ENCODE results near the gene CWC25. TPM values are rescaled to one million over a fixed set of nuclear protein-coding genes. Genes with fewer than 3 reads are reported as not detected.

CWC25 gene
- total and polyA plus RNA-seq, 2 of the 13 experiments (the other 11 are each of a cell fraction or from before 2014, with no cell fraction given), result 15.6 to 22.7 TPM

GRCh38 chr17:38853292-38854219 lies 28.4 kb upstream of the CWC25 start, which contains the start of gene RPL23 (continued):
- TF ChIP-seq ZNF12 (CRISPR knock-in tag; IDR thresholded peaks at IDR 0.05) (peak; percentile 42; the same call in 1 of the 2 replicates), ZNF260 (CRISPR knock-in tag; IDR thresholded peaks at IDR 0.05; ENCODE audit: borderline replicate concordance, low read depth) (no peak), YY1 (IDR thresholded peaks at IDR 0.05; ENCODE audit: insufficient read depth, insufficient replicate concordance, low read depth, low read length) (peak; percentile 84), ZNF772 (CRISPR knock-in tag; IDR thresholded peaks at IDR 0.05) (peak; percentile 97), CHD4 (IDR thresholded peaks at IDR 0.05; ENCODE audit: borderline replicate concordance, low read length) (peak; percentile 21; the same call in 1 of the 2 replicates), ZNF761 (CRISPR knock-in tag; conservative IDR thresholded peaks at IDR 0.05) (peak; percentile 97), ZNF605 (CRISPR knock-in tag; IDR thresholded peaks at IDR 0.05) (peak; percentile 91), KLF12 (CRISPR knock-in tag; IDR thresholded peaks at IDR 0.05; ENCODE audit: borderline replicate concordance) (peak; percentile 94), SMC3 (IDR thresholded peaks at IDR 0.05; ENCODE audit: low read length) (no peak; the same call in 1 of the 2 replicates), FOXA1 (IDR thresholded peaks at IDR 0.05) (no peak), FOXA1 (CRISPR knock-in tag; IDR thresholded peaks at IDR 0.05) (peak; percentile 32; the same call in 1 of the 2 replicates), ZFP36L1 (CRISPR knock-in tag; IDR thresholded peaks at IDR 0.05) (peak; percentile 81; the same call in 1 of the 2 replicates), ZNF292 (CRISPR knock-in tag; IDR thresholded peaks at IDR 0.05; ENCODE audit: borderline replicate concordance, low read depth) (no peak), RFXANK (CRISPR knock-in tag; IDR thresholded peaks at IDR 0.05) (no peak)
- TF ChIP-seq, protein P1, sequence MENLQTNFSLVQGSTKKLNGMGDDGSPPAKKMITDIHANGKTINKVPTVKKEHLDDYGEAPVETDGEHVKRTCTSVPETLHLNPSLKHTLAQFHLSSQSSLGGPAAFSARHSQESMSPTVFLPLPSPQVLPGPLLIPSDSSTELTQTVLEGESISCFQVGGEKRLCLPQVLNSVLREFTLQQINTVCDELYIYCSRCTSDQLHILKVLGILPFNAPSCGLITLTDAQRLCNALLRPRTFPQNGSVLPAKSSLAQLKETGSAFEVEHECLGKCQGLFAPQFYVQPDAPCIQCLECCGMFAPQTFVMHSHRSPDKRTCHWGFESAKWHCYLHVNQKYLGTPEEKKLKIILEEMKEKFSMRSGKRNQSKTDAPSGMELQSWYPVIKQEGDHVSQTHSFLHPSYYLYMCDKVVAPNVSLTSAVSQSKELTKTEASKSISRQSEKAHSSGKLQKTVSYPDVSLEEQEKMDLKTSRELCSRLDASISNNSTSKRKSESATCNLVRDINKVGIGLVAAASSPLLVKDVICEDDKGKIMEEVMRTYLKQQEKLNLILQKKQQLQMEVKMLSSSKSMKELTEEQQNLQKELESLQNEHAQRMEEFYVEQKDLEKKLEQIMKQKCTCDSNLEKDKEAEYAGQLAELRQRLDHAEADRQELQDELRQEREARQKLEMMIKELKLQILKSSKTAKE (CRISPR knock-in tag; IDR thresholded peaks at IDR 0.05; ENCODE audit: borderline replicate concordance), result peak; percentile 59; the same call in 1 of the 2 replicates
- TF ChIP-seq, protein P2, sequence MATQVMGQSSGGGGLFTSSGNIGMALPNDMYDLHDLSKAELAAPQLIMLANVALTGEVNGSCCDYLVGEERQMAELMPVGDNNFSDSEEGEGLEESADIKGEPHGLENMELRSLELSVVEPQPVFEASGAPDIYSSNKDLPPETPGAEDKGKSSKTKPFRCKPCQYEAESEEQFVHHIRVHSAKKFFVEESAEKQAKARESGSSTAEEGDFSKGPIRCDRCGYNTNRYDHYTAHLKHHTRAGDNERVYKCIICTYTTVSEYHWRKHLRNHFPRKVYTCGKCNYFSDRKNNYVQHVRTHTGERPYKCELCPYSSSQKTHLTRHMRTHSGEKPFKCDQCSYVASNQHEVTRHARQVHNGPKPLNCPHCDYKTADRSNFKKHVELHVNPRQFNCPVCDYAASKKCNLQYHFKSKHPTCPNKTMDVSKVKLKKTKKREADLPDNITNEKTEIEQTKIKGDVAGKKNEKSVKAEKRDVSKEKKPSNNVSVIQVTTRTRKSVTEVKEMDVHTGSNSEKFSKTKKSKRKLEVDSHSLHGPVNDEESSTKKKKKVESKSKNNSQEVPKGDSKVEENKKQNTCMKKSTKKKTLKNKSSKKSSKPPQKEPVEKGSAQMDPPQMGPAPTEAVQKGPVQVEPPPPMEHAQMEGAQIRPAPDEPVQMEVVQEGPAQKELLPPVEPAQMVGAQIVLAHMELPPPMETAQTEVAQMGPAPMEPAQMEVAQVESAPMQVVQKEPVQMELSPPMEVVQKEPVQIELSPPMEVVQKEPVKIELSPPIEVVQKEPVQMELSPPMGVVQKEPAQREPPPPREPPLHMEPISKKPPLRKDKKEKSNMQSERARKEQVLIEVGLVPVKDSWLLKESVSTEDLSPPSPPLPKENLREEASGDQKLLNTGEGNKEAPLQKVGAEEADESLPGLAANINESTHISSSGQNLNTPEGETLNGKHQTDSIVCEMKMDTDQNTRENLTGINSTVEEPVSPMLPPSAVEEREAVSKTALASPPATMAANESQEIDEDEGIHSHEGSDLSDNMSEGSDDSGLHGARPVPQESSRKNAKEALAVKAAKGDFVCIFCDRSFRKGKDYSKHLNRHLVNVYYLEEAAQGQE (IDR thresholded peaks at IDR 0.05; ENCODE audit: borderline replicate concordance in 1 of 2, low read depth in 1 of 2, low read length in 2 of 2), result peak in 1 of 2 experiments; percentile 82; a peak in 2 of 4 replicates
- TF ChIP-seq, protein P3, sequence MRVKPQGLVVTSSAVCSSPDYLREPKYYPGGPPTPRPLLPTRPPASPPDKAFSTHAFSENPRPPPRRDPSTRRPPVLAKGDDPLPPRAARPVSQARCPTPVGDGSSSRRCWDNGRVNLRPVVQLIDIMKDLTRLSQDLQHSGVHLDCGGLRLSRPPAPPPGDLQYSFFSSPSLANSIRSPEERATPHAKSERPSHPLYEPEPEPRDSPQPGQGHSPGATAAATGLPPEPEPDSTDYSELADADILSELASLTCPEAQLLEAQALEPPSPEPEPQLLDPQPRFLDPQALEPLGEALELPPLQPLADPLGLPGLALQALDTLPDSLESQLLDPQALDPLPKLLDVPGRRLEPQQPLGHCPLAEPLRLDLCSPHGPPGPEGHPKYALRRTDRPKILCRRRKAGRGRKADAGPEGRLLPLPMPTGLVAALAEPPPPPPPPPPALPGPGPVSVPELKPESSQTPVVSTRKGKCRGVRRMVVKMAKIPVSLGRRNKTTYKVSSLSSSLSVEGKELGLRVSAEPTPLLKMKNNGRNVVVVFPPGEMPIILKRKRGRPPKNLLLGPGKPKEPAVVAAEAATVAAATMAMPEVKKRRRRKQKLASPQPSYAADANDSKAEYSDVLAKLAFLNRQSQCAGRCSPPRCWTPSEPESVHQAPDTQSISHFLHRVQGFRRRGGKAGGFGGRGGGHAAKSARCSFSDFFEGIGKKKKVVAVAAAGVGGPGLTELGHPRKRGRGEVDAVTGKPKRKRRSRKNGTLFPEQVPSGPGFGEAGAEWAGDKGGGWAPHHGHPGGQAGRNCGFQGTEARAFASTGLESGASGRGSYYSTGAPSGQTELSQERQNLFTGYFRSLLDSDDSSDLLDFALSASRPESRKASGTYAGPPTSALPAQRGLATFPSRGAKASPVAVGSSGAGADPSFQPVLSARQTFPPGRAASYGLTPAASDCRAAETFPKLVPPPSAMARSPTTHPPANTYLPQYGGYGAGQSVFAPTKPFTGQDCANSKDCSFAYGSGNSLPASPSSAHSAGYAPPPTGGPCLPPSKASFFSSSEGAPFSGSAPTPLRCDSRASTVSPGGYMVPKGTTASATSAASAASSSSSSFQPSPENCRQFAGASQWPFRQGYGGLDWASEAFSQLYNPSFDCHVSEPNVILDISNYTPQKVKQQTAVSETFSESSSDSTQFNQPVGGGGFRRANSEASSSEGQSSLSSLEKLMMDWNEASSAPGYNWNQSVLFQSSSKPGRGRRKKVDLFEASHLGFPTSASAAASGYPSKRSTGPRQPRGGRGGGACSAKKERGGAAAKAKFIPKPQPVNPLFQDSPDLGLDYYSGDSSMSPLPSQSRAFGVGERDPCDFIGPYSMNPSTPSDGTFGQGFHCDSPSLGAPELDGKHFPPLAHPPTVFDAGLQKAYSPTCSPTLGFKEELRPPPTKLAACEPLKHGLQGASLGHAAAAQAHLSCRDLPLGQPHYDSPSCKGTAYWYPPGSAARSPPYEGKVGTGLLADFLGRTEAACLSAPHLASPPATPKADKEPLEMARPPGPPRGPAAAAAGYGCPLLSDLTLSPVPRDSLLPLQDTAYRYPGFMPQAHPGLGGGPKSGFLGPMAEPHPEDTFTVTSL (CRISPR knock-in tag; IDR thresholded peaks at IDR 0.05; ENCODE audit: borderline replicate concordance), result no peak

Measured in HepG2 (cell line).